GM12872 (cell line): ENCODE measurements around the gene CCDC9.

ENCODE experiments used
- TF ChIP-seq, protein P1 (sequence below): IDR thresholded peaks from 3 replicates; pipeline ENCODE4 v1.5.1; 2011; ENCODE audit warnings: low read depth, mild to moderate bottlenecking, low read length, moderate library complexity; ENCODE audit not compliant: insufficient read depth

The CCDC9 gene

DNA sequence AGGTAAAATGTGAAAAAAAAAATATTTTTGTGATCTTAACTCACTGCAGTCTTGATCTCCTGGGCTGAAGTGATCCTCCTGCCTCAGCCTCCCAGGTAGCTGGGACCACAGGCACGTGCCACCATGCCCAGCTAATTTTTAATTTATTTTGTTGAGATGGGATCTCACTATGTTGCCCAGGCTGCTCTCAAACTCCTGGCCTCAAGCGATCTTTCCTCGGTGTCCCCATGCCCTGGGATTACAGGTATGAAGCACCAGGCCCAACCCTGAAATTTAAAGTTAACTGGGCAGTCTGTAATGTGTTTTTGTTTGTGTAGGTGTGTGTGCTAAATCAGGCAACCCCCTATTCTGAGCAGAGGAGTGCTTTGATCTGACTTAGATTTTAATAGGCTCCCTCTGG is 50.0 kb downstream of the CCDC9 start:
- TF ChIP-seq, protein P1, sequence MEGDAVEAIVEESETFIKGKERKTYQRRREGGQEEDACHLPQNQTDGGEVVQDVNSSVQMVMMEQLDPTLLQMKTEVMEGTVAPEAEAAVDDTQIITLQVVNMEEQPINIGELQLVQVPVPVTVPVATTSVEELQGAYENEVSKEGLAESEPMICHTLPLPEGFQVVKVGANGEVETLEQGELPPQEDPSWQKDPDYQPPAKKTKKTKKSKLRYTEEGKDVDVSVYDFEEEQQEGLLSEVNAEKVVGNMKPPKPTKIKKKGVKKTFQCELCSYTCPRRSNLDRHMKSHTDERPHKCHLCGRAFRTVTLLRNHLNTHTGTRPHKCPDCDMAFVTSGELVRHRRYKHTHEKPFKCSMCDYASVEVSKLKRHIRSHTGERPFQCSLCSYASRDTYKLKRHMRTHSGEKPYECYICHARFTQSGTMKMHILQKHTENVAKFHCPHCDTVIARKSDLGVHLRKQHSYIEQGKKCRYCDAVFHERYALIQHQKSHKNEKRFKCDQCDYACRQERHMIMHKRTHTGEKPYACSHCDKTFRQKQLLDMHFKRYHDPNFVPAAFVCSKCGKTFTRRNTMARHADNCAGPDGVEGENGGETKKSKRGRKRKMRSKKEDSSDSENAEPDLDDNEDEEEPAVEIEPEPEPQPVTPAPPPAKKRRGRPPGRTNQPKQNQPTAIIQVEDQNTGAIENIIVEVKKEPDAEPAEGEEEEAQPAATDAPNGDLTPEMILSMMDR, result no peak

DNA sequence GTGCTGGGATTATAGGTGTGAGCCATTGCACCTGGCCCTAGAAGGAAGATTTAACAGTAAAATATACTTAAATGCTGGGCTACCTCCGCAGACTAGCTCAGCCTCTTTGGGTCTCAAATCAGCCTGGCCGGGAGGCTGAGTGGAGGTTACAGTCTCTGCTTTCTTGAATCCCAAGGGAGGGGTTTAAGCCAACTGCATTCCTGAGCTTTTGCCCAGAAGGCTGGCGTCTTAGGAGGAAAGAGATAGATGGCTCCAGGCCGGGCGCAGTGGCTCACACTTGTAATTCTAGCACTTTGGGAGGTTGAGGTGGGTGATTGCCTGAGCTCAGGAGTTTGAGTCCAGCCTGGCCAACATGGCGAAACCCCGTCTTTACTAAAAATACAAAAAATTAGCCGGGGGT is 52.7 kb downstream of the CCDC9 start:
- TF ChIP-seq, protein P1, result no peak

- TF ChIP-seq, protein P1, result no peak
Measured at GRCh38 chr19:47309608-47310007, 53.3 kb downstream of the CCDC9 start, which contains the start of gene C5AR1. C5AR1 (plus strand) TSS chr19:47309861; CDS start chr19:47309896, 35 bp downstream.

DNA sequence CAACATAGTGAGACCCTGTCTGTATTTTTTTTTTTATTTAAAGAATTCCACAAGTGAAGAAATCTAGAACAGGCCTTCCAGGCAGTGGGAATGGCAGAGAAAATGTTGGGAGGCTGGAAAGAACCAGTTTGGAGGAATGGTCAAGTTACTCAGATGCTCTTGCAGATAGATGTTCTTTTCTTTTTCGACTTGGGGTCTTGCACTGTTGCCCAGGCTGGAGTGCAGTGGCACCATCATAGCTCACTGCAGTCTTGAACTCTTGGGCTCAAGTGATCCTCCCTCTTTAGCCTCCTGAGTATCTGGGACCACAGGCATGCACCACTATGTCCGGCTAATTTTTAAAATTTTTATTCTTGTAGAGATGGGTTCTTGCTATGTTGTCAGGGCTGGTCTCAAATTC is 54.0 kb downstream of the CCDC9 start:
- TF ChIP-seq, protein P1, result no peak

GRCh38 chr19:47310819-47311218 is 54.5 kb downstream of the CCDC9 start:
- TF ChIP-seq, protein P1, result no peak

GRCh38 chr19:47312366-47313006 is 56.2 kb downstream of the CCDC9 start:
- TF ChIP-seq, protein P1, result no peak

DNA sequence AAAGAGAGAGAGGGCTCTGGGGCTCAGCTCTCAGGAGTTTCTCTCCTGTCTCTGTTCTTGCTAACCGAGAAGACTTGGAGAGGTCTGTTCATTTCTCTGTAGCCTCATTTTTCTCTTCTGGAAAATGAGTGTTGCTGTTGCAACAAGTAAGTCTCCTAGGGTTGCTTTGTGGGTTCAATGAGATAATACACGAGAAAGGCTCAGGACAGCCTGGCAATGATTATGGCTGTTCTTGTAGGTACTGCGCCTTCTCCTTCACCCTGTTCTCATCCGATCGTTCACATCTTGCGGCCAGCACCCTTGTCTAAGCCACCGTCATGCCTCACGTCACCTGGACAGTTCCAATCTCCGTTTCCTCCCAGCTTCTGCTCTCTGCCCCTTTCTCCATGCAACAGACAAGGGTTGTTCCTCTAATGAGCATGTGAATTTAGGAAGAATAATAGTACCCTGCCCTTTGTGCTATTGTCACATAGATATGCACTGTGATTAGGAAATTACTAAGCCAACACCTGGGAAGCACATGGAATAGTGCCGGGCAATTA is 57.5 kb downstream of the CCDC9 start:
- TF ChIP-seq, protein P1, result no peak
